GM18868 (cell line): ENCODE measurements around the gene PPM1L.
"Not testable (repeated sequence)": the region's sequence is repeated elsewhere in the genome, so short reads cannot be mapped to it uniquely, and the experiment has no call there.

Source experiments
- ATAC-seq: cut with Tn5 transposase; IDR thresholded peaks from one replicate; pipeline ENCODE4 v1.9.1; 2021; ENCODE audit warnings: mild to moderate bottlenecking, moderate library complexity; ENCODE audit not compliant: unreplicated experiment

The PPM1L gene

GRCh38 chr3:160755776-160756304 lies at the start of gene PPM1L:
PPM1L (plus strand) TSS chr3:160756231.
- ATAC-seq, result peak; percentile 39

- ATAC-seq, result peak; percentile 81
These were observed 48.7 kb upstream of the PPM1L start for GRCh38 chr3:160707187-160707794.

GRCh38 chr3:160709477-160710182 lies 46.4 kb upstream of the PPM1L start:
- ATAC-seq, result no peak

GRCh38 chr3:160713144-160713543 lies 42.9 kb upstream of the PPM1L start:
- ATAC-seq, result not testable (repeated sequence)

- peak; percentile 12 for ATAC-seq
These were observed 36.3 kb upstream of the PPM1L start for GRCh38 chr3:160719710-160720109.

GRCh38 chr3:160720123-160720746 lies 35.8 kb upstream of the PPM1L start:
- ATAC-seq, result peak; percentile 76

- no peak for ATAC-seq
These were observed 33.7 kb upstream of the PPM1L start for GRCh38 chr3:160722331-160722730.

GRCh38 chr3:160725338-160725737 lies 30.7 kb upstream of the PPM1L start:
- ATAC-seq, result no peak

- no peak for ATAC-seq
These were observed 20.2 kb upstream of the PPM1L start for GRCh38 chr3:160735826-160736225.

- no peak for ATAC-seq
These were observed 18.0 kb upstream of the PPM1L start for GRCh38 chr3:160738048-160738447.

GRCh38 chr3:160739079-160739478 lies 17.0 kb upstream of the PPM1L start:
- ATAC-seq, result no peak

- no peak for ATAC-seq
These were observed 9.1 kb upstream of the PPM1L start for GRCh38 chr3:160746976-160747375.

GRCh38 chr3:160747422-160747821 lies 8.6 kb upstream of the PPM1L start:
- no peak for ATAC-seq

- ATAC-seq, result no peak
These were observed 7.8 kb upstream of the PPM1L start for GRCh38 chr3:160748231-160748630.

- ATAC-seq, result no peak
These were observed 7.2 kb upstream of the PPM1L start for GRCh38 chr3:160748787-160749186.

GRCh38 chr3:160753953-160754352 lies 2.1 kb upstream of the PPM1L start:
- no peak for ATAC-seq

- no peak for ATAC-seq
These were observed 1.6 kb upstream of the PPM1L start for GRCh38 chr3:160754371-160754854.

- ATAC-seq, result peak; percentile 88
These were observed 930 bp upstream of the PPM1L start for GRCh38 chr3:160754855-160755747.

GRCh38 chr3:160757233-160758106 lies 1.4 kb downstream of the PPM1L start:
- ATAC-seq, result no peak
